K562 (cell line): ENCODE data around the gene SGCG.

ENCODE experiments used
- HDGF ChIP-seq: fragments of 450-650 bp; IDR thresholded peaks from 2 replicates; pipeline ENCODE4 v1.6.1; 2016
- POLR3A ChIP-seq: IDR thresholded peaks from 2 replicates; pipeline ENCODE4 v1.6.1; 2011; ENCODE audit warnings: borderline replicate concordance, mild to moderate bottlenecking, moderate library complexity; ENCODE audit not compliant: insufficient read length, insufficient read depth; ENCODE audit errors: extremely low read depth
- SMAD1 ChIP-seq: fragments of 150-350 bp; IDR thresholded peaks from 2 replicates; pipeline ENCODE4 v1.6.1; 2014; ENCODE audit warnings: low read length, low read depth; ENCODE audit not compliant: partially characterized antibody
- TF ChIP-seq, protein P1 (sequence below), 3 experiments: IDR thresholded peaks in 2 of 3; conservative IDR thresholded peaks in 1 of 3; 2 replicates each; pipeline ENCODE4 v1.5.1; 2011 to 2012; ENCODE audit warnings: low read length in 3 of 3, mild to moderate bottlenecking in 3 of 3, control low read depth in 2 of 3, improper control_type of control experiment in 1 of 3, inconsistent platforms in 1 of 3, low read depth in 1 of 3, mixed read lengths in 1 of 3, moderate library complexity in 1 of 3; ENCODE audit not compliant: insufficient read depth in 2 of 3
- TF ChIP-seq, protein P2 (sequence below): sonication (generic); formaldehyde crosslinking; IDR thresholded peaks from 2 replicates; pipeline ENCODE4 v1.8.1; 2022; ENCODE audit warnings: missing genetic modification reagents

DNA sequence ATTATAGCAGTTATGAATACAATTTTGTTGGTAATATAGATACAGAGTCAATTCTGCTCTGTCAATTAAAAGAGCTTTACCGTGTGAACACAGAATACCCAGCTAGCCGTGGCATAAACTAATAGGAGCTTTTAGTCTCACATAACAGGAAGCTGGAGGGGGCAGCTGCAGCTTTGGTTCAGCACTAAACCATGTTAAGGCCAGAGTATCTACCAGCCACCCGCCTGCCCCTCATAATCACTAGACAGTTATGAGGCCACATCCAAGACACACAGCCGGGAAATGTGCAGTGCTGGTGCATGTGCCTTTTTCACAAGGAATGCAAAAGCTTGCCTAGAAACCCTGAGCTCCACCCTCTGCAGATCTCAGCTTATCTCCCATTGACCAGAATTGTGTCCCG is 62.3 kb downstream of the SGCG start:
- TF ChIP-seq, protein P1, sequence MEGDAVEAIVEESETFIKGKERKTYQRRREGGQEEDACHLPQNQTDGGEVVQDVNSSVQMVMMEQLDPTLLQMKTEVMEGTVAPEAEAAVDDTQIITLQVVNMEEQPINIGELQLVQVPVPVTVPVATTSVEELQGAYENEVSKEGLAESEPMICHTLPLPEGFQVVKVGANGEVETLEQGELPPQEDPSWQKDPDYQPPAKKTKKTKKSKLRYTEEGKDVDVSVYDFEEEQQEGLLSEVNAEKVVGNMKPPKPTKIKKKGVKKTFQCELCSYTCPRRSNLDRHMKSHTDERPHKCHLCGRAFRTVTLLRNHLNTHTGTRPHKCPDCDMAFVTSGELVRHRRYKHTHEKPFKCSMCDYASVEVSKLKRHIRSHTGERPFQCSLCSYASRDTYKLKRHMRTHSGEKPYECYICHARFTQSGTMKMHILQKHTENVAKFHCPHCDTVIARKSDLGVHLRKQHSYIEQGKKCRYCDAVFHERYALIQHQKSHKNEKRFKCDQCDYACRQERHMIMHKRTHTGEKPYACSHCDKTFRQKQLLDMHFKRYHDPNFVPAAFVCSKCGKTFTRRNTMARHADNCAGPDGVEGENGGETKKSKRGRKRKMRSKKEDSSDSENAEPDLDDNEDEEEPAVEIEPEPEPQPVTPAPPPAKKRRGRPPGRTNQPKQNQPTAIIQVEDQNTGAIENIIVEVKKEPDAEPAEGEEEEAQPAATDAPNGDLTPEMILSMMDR (IDR thresholded peaks at IDR 0.05 in 2 of 3, conservative IDR thresholded peaks at IDR 0.05 in 1 of 3; ENCODE audit: insufficient read depth in 2 of 3, low read depth in 1 of 3, low read length in 3 of 3), result no peak
- no peak for TF ChIP-seq SMAD1
- no peak for TF ChIP-seq POLR3A
- TF ChIP-seq, protein P2, sequence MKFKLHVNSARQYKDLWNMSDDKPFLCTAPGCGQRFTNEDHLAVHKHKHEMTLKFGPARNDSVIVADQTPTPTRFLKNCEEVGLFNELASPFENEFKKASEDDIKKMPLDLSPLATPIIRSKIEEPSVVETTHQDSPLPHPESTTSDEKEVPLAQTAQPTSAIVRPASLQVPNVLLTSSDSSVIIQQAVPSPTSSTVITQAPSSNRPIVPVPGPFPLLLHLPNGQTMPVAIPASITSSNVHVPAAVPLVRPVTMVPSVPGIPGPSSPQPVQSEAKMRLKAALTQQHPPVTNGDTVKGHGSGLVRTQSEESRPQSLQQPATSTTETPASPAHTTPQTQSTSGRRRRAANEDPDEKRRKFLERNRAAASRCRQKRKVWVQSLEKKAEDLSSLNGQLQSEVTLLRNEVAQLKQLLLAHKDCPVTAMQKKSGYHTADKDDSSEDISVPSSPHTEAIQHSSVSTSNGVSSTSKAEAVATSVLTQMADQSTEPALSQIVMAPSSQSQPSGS (CRISPR knock-in tag), result no peak
- no peak for TF ChIP-seq HDGF
